ENCODE results near the gene AGFG2.
"Not testable (repeated sequence)": the region's sequence is repeated elsewhere in the genome, so short reads cannot be mapped to it uniquely, and the experiment has no call there.

- not testable (repeated sequence) for TF ChIP-seq CTCF (IDR thresholded peaks at IDR 0.05; ENCODE audit: insufficient read depth, low read depth, low read length); EZH2 (IDR thresholded peaks at IDR 0.05; ENCODE audit: insufficient read depth, low read length)
These were observed 35.0 kb upstream of the AGFG2 start for GRCh38 chr7:100504031-100504430.
